22Rv1 (cell line): ENCODE data around the gene NEDD4L.

ENCODE experiments used
- CTCF ChIP-seq: fragments of 450-650 bp; IDR thresholded peaks from 2 replicates; pipeline ENCODE4 v1.5.1; 2017; ENCODE audit warnings: mild to moderate bottlenecking
- ZFX ChIP-seq: fragments of 450-650 bp; IDR thresholded peaks from 2 replicates; pipeline ENCODE4 v1.6.1; 2017; ENCODE audit warnings: antibody characterized with exemption, borderline replicate concordance

- TF ChIP-seq CTCF = no peak
- no peak for TF ChIP-seq ZFX
These were observed 266.5 kb downstream of the NEDD4L start for GRCh38 chr18:58310517-58310916.
